T1000 (cell line): ENCODE results near the gene GLT8D2.

Experiments
- DNase-seq: peaks from one replicate; lab custom pipeline; 2025; ENCODE audit warnings: mixed read lengths; lab: John Stamatoyannopoulos, UW

The GLT8D2 gene

GRCh38 chr12:104049903-104050356 is at the start of gene GLT8D2:
GLT8D2 (minus strand) TSS chr12:104050187; CDS start chr12:104019648, 30,539 bp downstream.
- peak; percentile 34 for DNase-seq

GRCh38 chr12:104097954-104098353 is 48.0 kb upstream of the GLT8D2 start:
- DNase-seq: no peak

GRCh38 chr12:104095289-104095688 is 45.3 kb upstream of the GLT8D2 start:
- DNase-seq: no peak

- DNase-seq: no peak
Measured at GRCh38 chr12:104094284-104094683, 44.3 kb upstream of the GLT8D2 start.

GRCh38 chr12:104091136-104091535 is 41.1 kb upstream of the GLT8D2 start:
- no peak for DNase-seq

- DNase-seq: no peak
Measured at GRCh38 chr12:104090685-104091084, 40.7 kb upstream of the GLT8D2 start.

- no peak for DNase-seq
Measured at GRCh38 chr12:104083769-104084475, 33.9 kb upstream of the GLT8D2 start.

GRCh38 chr12:104080764-104081163 is 30.8 kb upstream of the GLT8D2 start:
- DNase-seq: no peak

- no peak for DNase-seq
Measured at GRCh38 chr12:104079024-104079423, 29.0 kb upstream of the GLT8D2 start.

- no peak for DNase-seq
Measured at GRCh38 chr12:104073699-104074098, 23.7 kb upstream of the GLT8D2 start.

GRCh38 chr12:104072099-104072498 is 22.1 kb upstream of the GLT8D2 start:
- no peak for DNase-seq

GRCh38 chr12:104064842-104065427 is 14.9 kb upstream of the GLT8D2 start:
- DNase-seq: no peak

GRCh38 chr12:104064031-104064841 is 14.2 kb upstream of the GLT8D2 start, which contains the start of gene HCFC2:
HCFC2 (plus strand) TSS chr12:104064531; CDS start chr12:104064561, 30 bp downstream.
- DNase-seq: peak; percentile 84

- DNase-seq: no peak
Measured at GRCh38 chr12:104063712-104064030, 13.7 kb upstream of the GLT8D2 start.

- DNase-seq: no peak
Measured at GRCh38 chr12:104060791-104061190, 10.8 kb upstream of the GLT8D2 start.

- DNase-seq: no peak
Measured at GRCh38 chr12:104059963-104060362, 10.0 kb upstream of the GLT8D2 start.

GRCh38 chr12:104058802-104059201 is 8.8 kb upstream of the GLT8D2 start:
- no peak for DNase-seq

- DNase-seq: no peak
Measured at GRCh38 chr12:104057771-104058197, 7.8 kb upstream of the GLT8D2 start.

- DNase-seq: no peak
Measured at GRCh38 chr12:104056419-104056972, 6.5 kb upstream of the GLT8D2 start.

- no peak for DNase-seq
Measured at GRCh38 chr12:104055686-104056388, 5.8 kb upstream of the GLT8D2 start.

GRCh38 chr12:104054681-104055346 is 4.8 kb upstream of the GLT8D2 start:
- DNase-seq: no peak
